WTC11 (cell line): Measurements from ENCODE around the gene OSM.

Experiments
- CTCF ChIP-seq: fragments of 200-600 bp; IDR thresholded peaks from 2 replicates; pipeline ENCODE4 v1.8.0; 2022; ENCODE audit warnings: antibody characterized with exemption
- MAX ChIP-seq: sonication (generic); formaldehyde crosslinking; IDR thresholded peaks from 2 replicates; pipeline ENCODE4 v1.8.0; 2022; ENCODE audit warnings: mild to moderate bottlenecking, missing genetic modification reagents
- NR2C2 ChIP-seq: sonication (generic); formaldehyde crosslinking; IDR thresholded peaks from 2 replicates; pipeline ENCODE4 v1.8.0; 2022; ENCODE audit warnings: mild to moderate bottlenecking, missing genetic modification reagents

GRCh38 chr22:30214703-30215407 lies 51.8 kb downstream of the OSM start:
- no peak for TF ChIP-seq NR2C2 (CRISPR knock-in tag)
- peak; percentile 67 for TF ChIP-seq MAX (CRISPR knock-in tag)
- no peak for TF ChIP-seq CTCF
